IMR-90 (cell line): ENCODE data around the gene ZNF350. TPM values are rescaled to one million over a fixed set of nuclear protein-coding genes. Genes with fewer than 3 reads are reported as not detected.

Experiments
- ATAC-seq: fragments of 200-7000 bp; cut with Tn5 transposase; 2 replicates; pipeline ENCODE4 v1.9.1; 2020; ENCODE audit warnings: low read depth, mild to moderate bottlenecking, moderate library complexity
- BruUV-seq: library from RNA; stranded (reverse); fragments of 400-500 nt; replicated peaks from 2 replicates; lab custom pipeline; 2021; lab: Mats Ljungman, UMichigan
- CTCF ChIA-PET: fragments of 300-600 bp; formaldehyde crosslinking; extraction: SDS; loops from one replicate; lab custom pipeline; 2021; ENCODE audit warnings: antibody characterized with exemption; lab: Yijun Ruan, JAX
- POLR2A ChIA-PET: fragments of 300-600 bp; sonication (Branson Sonifier 250); formaldehyde crosslinking; loops from one replicate; lab custom pipeline; 2022; ENCODE audit warnings: antibody characterized with exemption; ENCODE audit not compliant: unreplicated experiment; lab: Charles Lee
- DNase-seq: peaks from one replicate; pipeline ENCODE4 v3.0.0; 2013
- H2AFZ ChIP-seq: replicated peaks from 2 replicates; pipeline ENCODE3; 2013; ENCODE audit warnings: low read length, mild to moderate bottlenecking; ENCODE audit not compliant: poor library complexity
- H2AK5ac ChIP-seq: 2 replicates; pipeline ENCODE4 v1.6.1; 2013; ENCODE audit warnings: low read depth, low read length, inconsistent platforms
- H2AK9ac ChIP-seq: replicated peaks from 2 replicates; pipeline ENCODE3; 2013; ENCODE audit warnings: mild to moderate bottlenecking, low read depth, low read length, moderate library complexity; ENCODE audit not compliant: poor library complexity
- H2BK120ac ChIP-seq: 2 replicates; pipeline ENCODE4 v1.6.1; 2013; ENCODE audit warnings: low read depth, low read length, inconsistent platforms
- H2BK15ac ChIP-seq: 3 replicates; pipeline ENCODE4 v1.6.1; 2013; ENCODE audit warnings: low read depth, low read length, inconsistent platforms
- H2BK20ac ChIP-seq: 2 replicates; pipeline ENCODE4 v1.6.1; 2013; ENCODE audit warnings: low read depth, mild to moderate bottlenecking, inconsistent platforms, low read length, moderate library complexity
- H2BK5ac ChIP-seq: 2 replicates; pipeline ENCODE4 v1.6.1; 2013; ENCODE audit warnings: mild to moderate bottlenecking, low read depth, low read length, inconsistent platforms; ENCODE audit not compliant: poor library complexity, severe bottlenecking
- H3K14ac ChIP-seq: replicated peaks from 2 replicates; pipeline ENCODE4 v1.6.1; 2013; ENCODE audit warnings: low read depth, low read length, inconsistent platforms
- H3K18ac ChIP-seq: 2 replicates; pipeline ENCODE4 v1.6.1; 2013; ENCODE audit warnings: low read depth, low read length, control low read depth
- H3K23ac ChIP-seq: 2 replicates; pipeline ENCODE4 v1.6.1; 2013; ENCODE audit warnings: low read depth, low read length, inconsistent platforms
- H3K27ac ChIP-seq: 2 replicates; pipeline ENCODE4 v1.5.1; 2013; ENCODE audit warnings: mild to moderate bottlenecking, control low read depth, low read length; ENCODE audit not compliant: insufficient read depth
- H3K27me3 ChIP-seq: 2 replicates; pipeline ENCODE4 v1.6.1; 2013; ENCODE audit warnings: low read length; ENCODE audit not compliant: control insufficient read depth, insufficient read depth
- H3K36me3 ChIP-seq: 2 replicates; pipeline ENCODE4 v1.6.1; 2013; ENCODE audit warnings: low read length, mixed read lengths; ENCODE audit not compliant: control insufficient read depth, insufficient read depth
- H3K4ac ChIP-seq: 2 replicates; pipeline ENCODE4 v1.6.1; 2013; ENCODE audit warnings: low read depth, low read length, inconsistent platforms
- H3K4me1 ChIP-seq: 2 replicates; pipeline ENCODE4 v1.6.1; 2013; ENCODE audit warnings: low read length, mixed read lengths; ENCODE audit not compliant: control insufficient read depth, insufficient read depth
- H3K4me2 ChIP-seq: 2 replicates; pipeline ENCODE4 v1.6.1; 2013; ENCODE audit warnings: low read depth, mild to moderate bottlenecking, control low read depth, low read length, moderate library complexity
- H3K4me3 ChIP-seq: 2 replicates; pipeline ENCODE4 v1.5.1; 2013; ENCODE audit warnings: low read depth, mild to moderate bottlenecking, control low read depth, low read length, moderate library complexity; ENCODE audit not compliant: insufficient read depth
- H3K56ac ChIP-seq: 2 replicates; pipeline ENCODE4 v1.6.1; 2013; ENCODE audit warnings: low read length, inconsistent platforms; ENCODE audit not compliant: insufficient read depth; ENCODE audit errors: extremely low read depth
- H3K79me1 ChIP-seq, 2 experiments: 2 replicates each; pipeline ENCODE4 v1.6.1; 2013; ENCODE audit warnings: low read length in 2 of 2, inconsistent platforms in 1 of 2, low read depth in 1 of 2
- H3K9ac ChIP-seq: 2 replicates; pipeline ENCODE4 v1.6.1; 2013; ENCODE audit warnings: low read depth, low read length, control low read depth
- H3K9me1 ChIP-seq: 2 replicates; pipeline ENCODE4 v1.6.1; 2013; ENCODE audit warnings: low read length, inconsistent platforms; ENCODE audit not compliant: insufficient read depth
- H3K9me3 ChIP-seq: 2 replicates; pipeline ENCODE4 v1.6.1; 2013; ENCODE audit warnings: low read length; ENCODE audit not compliant: control insufficient read depth, insufficient read depth
- H4K20me1 ChIP-seq: 2 replicates; pipeline ENCODE4 v1.6.1; 2013; ENCODE audit warnings: low read length, inconsistent platforms; ENCODE audit not compliant: insufficient read depth
- H4K5ac ChIP-seq: 2 replicates; pipeline ENCODE4 v1.6.1; 2013; ENCODE audit warnings: mild to moderate bottlenecking, low read depth, low read length, control low read depth
- H4K8ac ChIP-seq, 2 experiments: 2 replicates each; pipeline ENCODE4 v1.6.1; 2013; ENCODE audit warnings: low read depth in 2 of 2, low read length in 2 of 2, control low read depth in 1 of 2, inconsistent platforms in 1 of 2
- H4K91ac ChIP-seq: 2 replicates; pipeline ENCODE4 v1.6.1; 2013; ENCODE audit warnings: low read depth, low read length, inconsistent platforms; ENCODE audit not compliant: insufficient read depth
- MXI1 ChIP-seq: IDR thresholded peaks from 2 replicates; pipeline ENCODE4 v1.6.1; 2012; ENCODE audit warnings: low read depth, mild to moderate bottlenecking, low read length, moderate library complexity, borderline replicate concordance
- WGBS, 2 experiments: methylation state at CpG; one replicate each; pipeline versions ENCODE4 v1.1.5 to v1.1.7; 2013; ENCODE audit warnings: missing lambda C conversion rate in 2 of 2; ENCODE audit not compliant: insufficient read length in 1 of 2; ENCODE audit errors: extremely low coverage in 2 of 2; 5-methylcytosine and 5-hydroxymethylcytosine counted together
- dilution Hi-C: fragments of 300-500 bp; cut with HindIII; formaldehyde crosslinking; loops from one replicate; pipeline ENCODE4 v1.14.3; 2018; ENCODE audit warnings: low sequenced_read_pairs; ENCODE audit not compliant: unreplicated experiment
- in situ Hi-C: fragments of 300-500 bp; cut with MboI; formaldehyde crosslinking; loops from 3 replicates; pipeline ENCODE4 v1.14.3; 2019; ENCODE audit warnings: low sequenced_read_pairs, inconsistent platforms, mixed read lengths
- intact Hi-C: fragments of 100-400 bp; cut with micrococcal nuclease; formaldehyde crosslinking; loops from 2 replicates; pipeline ENCODE4 v1.10.0; 2022
- polyA plus RNA-seq, 3 experiments: library from polyadenylated mRNA; depleted of rRNA; stranded (reverse); fragments of >200 nt; gene quantifications; 2 replicates each; pipeline ENCODE4 v1.2.3, GENCODE V29; 2012; ENCODE audit warnings: low replicate concordance in 1 of 3
- total RNA-seq: library from RNA; depleted of rRNA; stranded (reverse); fragments of >200 nt; gene quantifications from 2 replicates; pipeline ENCODE4 v1.2.3, GENCODE V29; 2012
- TF ChIP-seq, protein P1 (sequence below): fragments of 150-350 bp; IDR thresholded peaks from 2 replicates; pipeline ENCODE4 v1.6.1; 2016; ENCODE audit warnings: low read depth, mild to moderate bottlenecking, low read length, moderate library complexity, borderline replicate concordance

Gene ZNF350
- total and polyA plus RNA-seq, 2 of the 4 experiments (the other 2 are of a cell fraction), result 4.7 to 14.0 TPM

DNA sequence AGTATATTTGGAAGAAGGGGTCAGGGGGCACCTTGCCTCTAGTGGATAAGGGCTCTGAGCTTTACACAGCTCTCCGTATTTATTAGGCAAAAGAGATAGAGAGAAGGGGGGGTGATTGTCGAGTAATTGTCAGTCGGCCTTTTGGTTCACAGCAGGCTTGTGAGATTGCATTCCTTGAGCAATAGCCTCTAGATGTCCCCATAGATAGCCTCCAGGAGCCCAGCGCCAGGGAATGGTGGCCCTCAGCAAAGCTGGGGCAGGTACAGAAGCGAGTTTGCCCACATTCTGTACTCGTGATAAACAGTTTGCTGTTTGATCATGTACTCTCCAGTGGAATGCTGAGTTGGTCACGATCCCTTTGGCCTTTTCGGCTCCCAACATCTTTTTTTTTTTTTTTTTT, 54.7 kb downstream of the ZNF350 start:
- Histone ChIP-seq H2AK9ac (no peak overlapping the region), H3K27me3 (no peaks in the 10 kb centered on the region), H3K14ac (no peak overlapping the region), H4K91ac (no peak overlapping the region), H3K23ac (no peak overlapping the region), H3K4me3 (no peak overlapping the region), H2AK5ac (no peak overlapping the region), H3K4ac (no peak overlapping the region), H3K56ac (no peak overlapping the region), H4K20me1 (no peaks in the 10 kb centered on the region), H3K4me2 (no peak overlapping the region), H3K4me1 (no peaks in the 10 kb centered on the region), H2AFZ (no peak overlapping the region), H3K9me1 (no peaks in the 10 kb centered on the region), H4K8ac (no peak overlapping the region), H2BK5ac (no peak overlapping the region), H2BK15ac (no peak overlapping the region), H2BK20ac (no peak overlapping the region), H3K9me3 (peaks cover 1% of the 10 kb centered on the region; the same call in 1 of the 2 replicates), H3K79me1 (peaks cover 10 to 17% of the 10 kb centered on the region in 2 experiments), H4K5ac (no peak overlapping the region), H2BK120ac (no peak overlapping the region), H3K36me3 (peaks cover 33% of the 10 kb centered on the region), H3K18ac (no peak overlapping the region), H3K27ac (no peak overlapping the region), H3K9ac (no peak overlapping the region)
- intact Hi-C loops (no loop called here), in situ Hi-C loops (no loop called here), dilution Hi-C loops (no loop called here)
- 81% methylated on average over 5 of the region's 8 CpGs; no CpG with 5 or more reads in 1 of the 2 experiments for WGBS, 2 experiments
- CTCF ChIA-PET, result no interaction called here
- POLR2A ChIA-PET, result no interaction called here
- ATAC-seq (no peak), DNase-seq (no peak)
- BruUV-seq, result no TSS peak
- TF ChIP-seq, protein P1, sequence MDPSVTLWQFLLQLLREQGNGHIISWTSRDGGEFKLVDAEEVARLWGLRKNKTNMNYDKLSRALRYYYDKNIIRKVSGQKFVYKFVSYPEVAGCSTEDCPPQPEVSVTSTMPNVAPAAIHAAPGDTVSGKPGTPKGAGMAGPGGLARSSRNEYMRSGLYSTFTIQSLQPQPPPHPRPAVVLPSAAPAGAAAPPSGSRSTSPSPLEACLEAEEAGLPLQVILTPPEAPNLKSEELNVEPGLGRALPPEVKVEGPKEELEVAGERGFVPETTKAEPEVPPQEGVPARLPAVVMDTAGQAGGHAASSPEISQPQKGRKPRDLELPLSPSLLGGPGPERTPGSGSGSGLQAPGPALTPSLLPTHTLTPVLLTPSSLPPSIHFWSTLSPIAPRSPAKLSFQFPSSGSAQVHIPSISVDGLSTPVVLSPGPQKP, result no peak
- no peak for TF ChIP-seq MXI1
